ENCODE measurements around the gene LPGAT1. TPM values are rescaled to one million over a fixed set of nuclear protein-coding genes. Genes with fewer than 3 reads are reported as not detected.
"Not testable (repeated sequence)": the region's sequence is repeated elsewhere in the genome, so short reads cannot be mapped to it uniquely, and the experiment has no call there.

LPGAT1 gene
- total RNA-seq, 5 donors from 2014 or later (not counting 1 experiment from before 2014, with no cell fraction given) = 20.8 to 47.1 (median 31.4) TPM

- Mint-ChIP-seq H3K27me3 (no peaks in the 10 kb centered on the region), H3K9me3 (no peaks in the 10 kb centered on the region), H3K27ac (peak overlapping the region; percentile 63 to 83), H3K36me3 (no peaks in the 10 kb centered on the region), H3K4me3 (peak overlapping the region in 1 of 3 donors; percentile 13), H3K4me1 (peaks cover 19 to 50% (median 20%) of the 10 kb centered on the region in 3 donors)
- H3K27ac ChIP-seq (ENCODE audit: low read length) = peak overlapping the region; percentile 34
- DNase-seq (peak in 1 of 35 experiments; percentile 8), ATAC-seq (replicated peaks in 1 of 4) (peak in 3 of 4 experiments; percentile 28 to 42 (median 30))
- POLR2A ChIA-PET = no interaction called here
- H3K4me3 ChIP-seq (ENCODE audit: control insufficient read depth in 1 of 2, extremely low read depth in 1 of 2, low read length in 1 of 2) = no peak overlapping the region
- peaks cover 0 to 10% of the 10 kb centered on the region in 2 experiments for H3K27me3 ChIP-seq (replicated peaks in 1 of 2; ENCODE audit: control insufficient read depth in 2 of 2, extremely low read depth in 1 of 2, insufficient read depth in 2 of 2, low read length in 1 of 2)
- 17% methylated on average over 6 of the region's 10 CpGs for WGBS (ENCODE audit: insufficient coverage)
- H3K4me1 ChIP-seq (ENCODE audit: control insufficient read depth in 1 of 2, extremely low read depth in 1 of 2, insufficient read depth in 2 of 2, low read length in 2 of 2) = peaks cover 5 to 45% of the 10 kb centered on the region in 2 experiments
- no peaks in the 10 kb centered on the region for H3K9me3 ChIP-seq
- no peaks in the 10 kb centered on the region for H3K36me3 ChIP-seq (ENCODE audit: control insufficient read depth in 2 of 2, extremely low read depth in 1 of 2, insufficient read depth in 1 of 2, low read length in 1 of 2)
- CTCF ChIA-PET = interaction anchor here (0.5 to 2.1 kb wide), 3 partner anchors 14 to 129 kb away, joined by 3 to 13 read pairs (median 3); no protein-coding TSS in a partner anchor
These were observed 135.3 kb downstream of the LPGAT1 start for GRCh38 chr1:211695135-211695816.

GRCh38 chr1:211693911-211694310, 136.7 kb downstream of the LPGAT1 start:
- H3K36me3 Mint-ChIP-seq; H3K27me3 Mint-ChIP-seq; H3K9me3 ChIP-seq; H3K4me3 Mint-ChIP-seq; H3K27ac Mint-ChIP-seq; CTCF ChIA-PET; H3K9me3 Mint-ChIP-seq; H3K4me3 ChIP-seq (ENCODE audit: control insufficient read depth in 1 of 2, extremely low read depth in 1 of 2, low read length in 1 of 2); ATAC-seq (replicated peaks in 1 of 4); POLR2A ChIA-PET; H3K27me3 ChIP-seq (replicated peaks in 1 of 2; ENCODE audit: control insufficient read depth in 2 of 2, extremely low read depth in 1 of 2, insufficient read depth in 2 of 2, low read length in 1 of 2); H3K27ac ChIP-seq (ENCODE audit: low read length); H3K36me3 ChIP-seq (ENCODE audit: control insufficient read depth in 2 of 2, extremely low read depth in 1 of 2, insufficient read depth in 1 of 2, low read length in 1 of 2); DNase-seq: not testable (repeated sequence)
- WGBS (ENCODE audit: insufficient coverage) = no CpG with 5 or more reads among the region's 5 CpGs
- H3K4me1 Mint-ChIP-seq = peaks cover 19 to 46% (median 22%) of the 10 kb centered on the region in 3 donors
- H3K4me1 ChIP-seq (ENCODE audit: control insufficient read depth in 1 of 2, extremely low read depth in 1 of 2, insufficient read depth in 2 of 2, low read length in 2 of 2) = peaks cover 5 to 42% of the 10 kb centered on the region in 2 experiments

Other genes with a start within 250 kb of the LPGAT1 start
- gene NEK2, start 155.1 kb downstream of the LPGAT1 start, total RNA-seq = under 1 TPM; 0.16 to 0.63 (median 0.37) TPM
- gene INTS7, start 204.8 kb upstream of the LPGAT1 start, total RNA-seq = 10 to 100 TPM in 1 of 5 donors, 1 to 10 TPM in 4; 8.5 to 12.2 (median 8.8) TPM
- 1 to 10 TPM in 3 of 5 donors, under 1 TPM in 2; 0.44 to 1.9 (median 1.2) TPM for gene DTL, start 205.0 kb upstream of the LPGAT1 start, total RNA-seq